GM13977 (cell line): ENCODE measurements around the gene UVSSA.
"Not testable (repeated sequence)": the region's sequence is repeated elsewhere in the genome, so short reads cannot be mapped to it uniquely, and the experiment has no call there.

Experiments
- DNase-seq: peaks from one replicate; pipeline ENCODE4 v3.0.0; 2012; ENCODE audit warnings: low spot score
- CTCF ChIP-seq: IDR thresholded peaks from 2 replicates; pipeline ENCODE4 v1.5.1; 2012; ENCODE audit warnings: mild to moderate bottlenecking, control low read depth; ENCODE audit not compliant: insufficient read depth; ENCODE audit errors: extremely low read depth, missing control alignments
- in situ Hi-C: fragments of 300-500 bp; cut with MboI; formaldehyde crosslinking; loops from one replicate; pipeline ENCODE4 v1.12.0; 2022; ENCODE audit warnings: low sequenced_read_pairs, low pct_unique_long_range_greater_than_20kb, mixed read lengths, inconsistent platforms; ENCODE audit not compliant: unreplicated experiment

The UVSSA gene

GRCh38 chr4:1382776-1383727, 36.0 kb downstream of the UVSSA start:
- no peak for DNase-seq
- TF ChIP-seq CTCF = no peak

DNA sequence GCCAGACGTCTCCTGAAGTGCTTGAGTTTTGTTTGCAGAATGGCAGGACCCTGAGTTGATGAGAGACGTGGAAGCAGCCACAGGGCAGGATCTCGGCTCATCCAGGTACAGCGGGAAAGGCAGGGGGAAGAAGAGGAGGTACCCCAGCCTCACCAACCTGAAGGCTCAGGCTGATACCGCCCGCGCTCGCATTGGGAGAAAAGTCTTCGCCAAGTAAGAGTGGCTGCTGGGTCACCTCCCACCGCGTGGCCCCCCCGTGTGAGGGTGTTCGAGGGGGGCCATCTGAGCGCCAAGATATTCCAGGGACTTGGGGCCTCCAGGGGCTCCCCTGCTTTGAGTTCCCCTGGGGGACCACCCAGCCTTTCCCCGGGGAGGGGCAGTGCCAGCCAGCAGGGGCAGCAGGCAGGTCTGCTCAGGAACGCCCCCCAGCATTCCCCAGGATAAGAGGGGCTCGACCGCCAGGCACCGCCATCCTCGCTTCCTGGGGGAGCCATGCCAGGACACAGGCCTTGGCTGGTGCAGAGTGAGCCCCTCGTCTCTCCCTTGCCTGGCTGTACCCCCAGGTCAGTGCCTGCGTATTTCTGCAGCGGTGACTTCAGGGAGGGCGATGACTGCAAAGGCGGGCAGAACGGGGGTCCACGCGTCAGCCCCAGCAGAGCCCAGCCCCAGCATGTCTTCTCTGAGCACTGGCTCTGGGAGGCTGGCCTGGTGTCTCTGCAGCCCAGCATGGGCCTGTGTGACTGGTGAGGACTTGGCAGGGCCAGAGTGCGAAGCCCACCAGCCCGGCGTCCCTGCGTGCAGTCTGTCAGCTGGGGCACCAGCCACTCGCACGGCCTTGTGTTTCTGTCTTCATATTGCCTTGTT, 37.0 kb downstream of the UVSSA start:
- in situ Hi-C loops = no loop called here
- TF ChIP-seq CTCF = no peak
- no peak for DNase-seq

More at GRCh38 chr4:1382776-1383727, 36.0 kb downstream of the UVSSA start:
- in situ Hi-C loops = no loop called here

DNA sequence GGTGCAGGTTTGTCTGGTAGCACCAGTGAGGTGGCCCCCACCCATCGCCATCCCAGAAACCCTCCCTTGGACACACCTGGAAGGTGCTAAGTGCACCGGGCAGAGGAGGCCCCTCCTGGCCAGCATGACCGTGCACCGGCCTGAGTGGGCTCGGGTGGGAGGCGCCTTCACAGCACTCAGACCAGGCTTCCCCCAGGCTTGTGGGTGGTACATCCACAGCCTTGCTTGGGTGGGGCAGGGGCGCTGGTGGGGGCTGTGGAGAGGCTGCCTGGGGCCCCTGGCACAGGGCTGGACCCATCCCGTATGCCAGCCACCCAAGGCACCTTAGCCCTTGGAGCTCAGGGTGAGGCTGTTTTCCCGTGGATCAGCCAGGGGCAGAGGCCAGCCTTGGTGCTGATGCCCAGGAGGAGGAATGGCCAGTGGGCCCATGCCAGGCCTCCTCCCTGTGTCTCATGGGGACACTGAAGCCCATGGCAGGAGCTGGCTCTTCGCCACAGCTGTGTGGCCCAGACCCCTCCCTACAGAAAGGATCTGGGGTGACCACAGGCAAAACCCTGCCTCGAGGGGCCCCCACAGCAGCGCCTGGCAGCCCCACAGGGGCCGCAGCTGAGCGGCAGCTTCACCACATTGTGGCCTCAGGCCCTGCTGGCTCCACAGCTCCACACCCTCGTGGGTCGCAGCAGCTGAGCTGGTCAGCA, 37.8 kb downstream of the UVSSA start:
- in situ Hi-C loops = no loop called here
- no peak for DNase-seq
- no peak for TF ChIP-seq CTCF

DNA sequence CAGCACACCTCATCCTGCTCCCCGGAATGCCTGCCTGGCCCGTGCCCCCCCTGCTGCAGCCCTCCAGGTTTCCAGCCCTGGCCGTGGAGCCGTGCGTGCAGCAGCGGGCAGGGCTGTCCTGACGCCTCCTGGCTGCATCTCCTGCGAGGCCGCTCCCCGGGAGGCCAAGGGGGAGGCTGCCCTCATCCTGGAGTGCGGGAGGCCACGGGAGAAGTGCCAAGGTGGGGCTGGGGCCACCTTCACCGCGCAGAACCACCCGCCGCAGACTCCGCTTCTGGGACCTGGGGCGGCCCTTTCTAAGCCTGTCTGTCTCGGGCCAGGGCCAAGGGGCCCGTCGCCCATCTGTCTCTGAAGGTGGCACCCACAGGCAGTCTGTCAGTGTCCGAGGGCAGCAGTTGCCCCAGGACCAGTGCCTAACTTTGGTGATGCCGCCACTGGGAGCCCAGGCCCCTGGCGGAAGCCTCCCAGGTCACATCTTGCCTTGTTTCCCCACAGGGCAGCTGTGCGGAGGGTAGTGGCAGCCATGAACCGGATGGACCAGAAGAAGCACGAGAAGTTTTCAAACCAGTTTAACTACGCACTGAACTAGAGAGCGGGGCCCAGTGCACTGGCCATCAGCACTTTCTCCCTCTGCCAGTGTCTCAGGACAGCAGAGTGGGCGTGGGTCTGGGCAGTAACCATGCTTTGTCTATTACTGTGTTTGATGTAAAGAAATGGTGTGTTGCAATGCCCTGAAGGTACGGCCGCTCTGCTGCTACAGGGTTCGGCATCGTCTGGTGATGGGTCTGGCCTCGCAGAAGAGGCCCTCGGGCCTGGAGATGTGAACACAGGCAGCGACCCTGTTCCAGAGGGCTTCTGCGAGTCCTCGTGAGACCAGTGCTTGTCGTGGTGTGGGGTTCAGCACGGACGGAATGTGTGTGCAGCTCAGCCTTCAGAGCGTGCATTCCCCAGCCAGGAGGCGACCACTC, 38.6 kb downstream of the UVSSA start:
- in situ Hi-C loops = no loop called here
- no peak for TF ChIP-seq CTCF
- DNase-seq = no peak

DNA sequence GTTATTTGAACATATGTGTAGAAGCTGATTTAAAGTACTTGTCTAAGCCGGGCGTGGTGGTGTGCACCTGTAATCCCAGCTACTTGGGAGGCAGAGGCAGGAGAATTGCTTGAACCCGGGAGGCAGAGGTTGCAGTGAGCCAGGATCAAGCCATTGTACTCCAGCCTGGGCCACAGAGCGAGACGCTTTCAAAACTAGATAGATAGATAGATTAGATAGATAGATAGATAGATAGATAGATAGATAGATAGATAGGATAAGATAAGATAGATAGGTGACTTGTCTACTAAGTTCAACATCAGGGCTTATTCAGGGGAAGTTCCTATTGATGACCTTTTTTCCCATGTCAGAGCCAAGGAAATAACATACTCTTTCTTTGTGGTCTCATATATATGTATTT, 46.4 kb downstream of the UVSSA start:
- in situ Hi-C loops, DNase-seq: not testable (repeated sequence)

DNA sequence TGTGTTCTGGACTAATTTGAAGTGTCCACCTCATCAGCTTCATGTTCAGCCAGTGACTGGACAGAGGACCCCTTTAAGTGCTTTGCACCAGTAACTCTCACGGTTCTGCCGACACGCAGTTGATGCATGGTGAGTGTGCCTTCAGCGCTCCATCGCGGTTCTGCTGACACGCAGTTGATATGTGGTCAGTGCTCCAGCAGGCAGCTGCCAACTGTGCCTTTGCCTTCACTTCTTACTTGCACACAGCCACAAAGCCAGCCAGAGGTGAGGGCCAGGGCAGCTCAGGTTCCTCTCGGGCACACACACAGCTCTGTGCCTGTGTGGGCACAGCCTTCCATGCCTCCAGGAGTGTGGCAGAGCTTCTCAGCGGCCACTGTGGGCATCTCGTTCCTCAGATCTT, 46.9 kb downstream of the UVSSA start:
- TF ChIP-seq CTCF = no peak
- in situ Hi-C loops = no loop called here
- no peak for DNase-seq

DNA sequence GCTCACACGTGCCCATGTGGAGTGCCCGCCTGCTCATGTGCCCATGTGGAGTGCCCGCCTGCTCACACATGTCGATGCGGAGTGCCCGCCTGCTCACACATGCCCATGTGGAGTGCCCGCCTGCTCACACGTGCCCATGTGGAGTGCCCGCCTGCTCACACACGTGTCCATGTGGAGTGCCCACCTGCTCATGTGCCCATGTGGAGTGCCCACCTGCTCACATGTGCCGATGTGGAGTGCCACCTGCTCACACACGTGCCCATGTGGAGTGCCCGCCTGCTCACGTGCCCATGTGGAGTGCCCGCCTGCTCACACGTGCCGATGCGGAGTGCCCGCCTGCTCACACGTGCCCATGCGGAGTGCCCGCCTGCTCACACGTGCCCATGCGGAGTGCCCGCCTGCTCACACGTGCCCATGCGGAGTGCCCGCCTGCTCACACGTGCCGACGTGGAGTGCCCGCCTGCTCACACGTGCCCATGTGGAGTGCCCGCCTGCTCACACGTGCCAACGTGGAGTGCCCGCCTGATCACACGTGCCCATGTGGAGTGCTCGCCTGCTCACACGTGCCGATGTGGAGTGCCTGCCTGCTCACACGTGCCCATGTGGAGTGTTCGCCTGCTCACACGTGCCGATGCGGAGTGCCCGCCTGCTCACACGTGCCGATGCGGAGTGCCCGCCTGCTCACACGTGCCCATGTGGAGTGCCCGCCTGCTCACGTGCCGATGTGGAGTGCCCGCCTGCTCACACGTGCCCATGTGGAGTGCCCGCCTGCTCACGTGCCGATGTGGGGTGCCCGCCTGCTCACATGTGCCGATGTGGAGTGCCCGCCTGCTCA, 47.8 kb downstream of the UVSSA start:
- in situ Hi-C loops, DNase-seq: not testable (repeated sequence)

DNA sequence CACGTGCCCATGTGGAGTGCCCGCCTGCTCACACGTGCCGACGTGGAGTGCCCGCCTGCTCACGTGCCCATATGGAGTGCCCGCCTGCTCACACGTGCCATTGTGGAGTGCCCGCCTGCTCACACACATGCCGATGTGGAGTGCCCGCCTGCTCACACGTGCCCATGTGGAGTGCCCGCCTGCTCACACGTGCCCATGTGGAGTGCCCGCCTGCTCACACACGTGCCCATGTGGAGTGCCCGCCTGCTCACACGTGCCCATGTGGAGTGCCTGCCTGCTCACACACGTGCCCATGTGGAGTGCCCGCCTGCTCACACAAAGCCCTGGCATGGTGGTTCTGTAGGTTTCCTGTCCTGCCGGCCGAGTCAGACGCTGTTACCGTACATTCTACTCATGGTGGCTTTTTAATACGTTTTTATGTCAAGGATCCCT, 48.4 kb downstream of the UVSSA start:
- in situ Hi-C loops, DNase-seq: not testable (repeated sequence)
